ENCODE measurements around the gene CFAP97D1. TPM values are rescaled to one million over a fixed set of nuclear protein-coding genes. Genes with fewer than 3 reads are reported as not detected.

The CFAP97D1 gene
- total and polyA plus RNA-seq, 2 donors (not counting 1 experiment from before 2014, with no cell fraction given): 0.01 TPM; not detected in 1

DNA sequence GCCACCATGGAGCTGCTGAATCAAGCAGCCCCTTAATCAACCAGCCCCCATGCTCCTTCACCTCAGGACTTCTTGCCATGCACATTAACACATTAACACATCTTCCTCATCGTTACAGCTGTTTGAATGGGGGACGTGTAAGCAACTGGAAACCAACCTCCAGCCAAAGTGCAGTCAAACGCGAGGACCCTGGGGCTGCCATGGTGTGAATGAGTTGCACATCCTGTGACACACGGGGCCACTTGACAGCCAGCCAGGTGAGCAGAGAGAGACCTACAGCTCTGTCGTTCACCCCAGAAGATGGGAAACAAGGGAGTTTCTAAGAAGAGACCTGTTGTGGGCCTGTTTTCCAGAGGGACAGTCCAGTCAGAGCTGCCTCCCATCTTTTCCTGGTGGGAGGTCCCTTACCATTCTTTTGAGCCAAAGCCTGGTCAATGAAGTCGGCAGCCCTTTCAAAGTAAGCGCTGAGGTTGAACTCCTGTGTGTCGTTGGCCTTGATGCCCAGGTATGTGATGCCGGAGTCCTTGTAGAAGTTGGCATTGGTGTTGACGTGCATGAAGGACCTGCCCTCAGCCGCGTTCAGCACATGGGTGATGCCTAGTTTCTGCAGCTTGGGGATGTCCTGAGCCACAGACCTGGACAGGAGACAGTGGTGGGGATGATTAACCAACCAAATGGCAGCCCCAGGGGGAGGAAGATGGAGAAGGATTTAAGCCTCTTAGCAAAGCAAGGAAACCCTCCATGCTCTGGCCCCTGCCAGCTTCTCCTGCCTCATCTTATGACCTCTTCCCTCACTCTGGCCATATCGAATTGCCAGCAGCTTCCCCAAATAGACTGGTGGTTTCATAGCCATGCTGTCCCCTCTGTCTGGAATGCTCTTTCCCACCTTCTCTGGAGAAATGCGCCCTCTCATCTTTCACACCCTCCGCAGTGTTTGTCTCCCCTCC, 5.7 kb upstream of the CFAP97D1 start:
- no peak overlapping the region for H3K4me3 ChIP-seq (ENCODE audit: control extremely low read depth in 1 of 5, extremely low read depth in 1 of 5, insufficient read depth in 1 of 5, low read depth in 2 of 5, low read length in 4 of 5)
- intact Hi-C loops (cut with micrococcal nuclease): no loop called here
- WGBS (ENCODE audit: insufficient coverage): 97% methylated on average over 14 of the region's 16 CpGs
- no peak overlapping the region for H3K4me3 Mint-ChIP-seq
- no peak for TF ChIP-seq EZH2 (IDR thresholded peaks at IDR 0.05; ENCODE audit: borderline replicate concordance, insufficient read depth, low read depth, low read length, poor library complexity, severe bottlenecking)
- TF ChIP-seq, protein P1, sequence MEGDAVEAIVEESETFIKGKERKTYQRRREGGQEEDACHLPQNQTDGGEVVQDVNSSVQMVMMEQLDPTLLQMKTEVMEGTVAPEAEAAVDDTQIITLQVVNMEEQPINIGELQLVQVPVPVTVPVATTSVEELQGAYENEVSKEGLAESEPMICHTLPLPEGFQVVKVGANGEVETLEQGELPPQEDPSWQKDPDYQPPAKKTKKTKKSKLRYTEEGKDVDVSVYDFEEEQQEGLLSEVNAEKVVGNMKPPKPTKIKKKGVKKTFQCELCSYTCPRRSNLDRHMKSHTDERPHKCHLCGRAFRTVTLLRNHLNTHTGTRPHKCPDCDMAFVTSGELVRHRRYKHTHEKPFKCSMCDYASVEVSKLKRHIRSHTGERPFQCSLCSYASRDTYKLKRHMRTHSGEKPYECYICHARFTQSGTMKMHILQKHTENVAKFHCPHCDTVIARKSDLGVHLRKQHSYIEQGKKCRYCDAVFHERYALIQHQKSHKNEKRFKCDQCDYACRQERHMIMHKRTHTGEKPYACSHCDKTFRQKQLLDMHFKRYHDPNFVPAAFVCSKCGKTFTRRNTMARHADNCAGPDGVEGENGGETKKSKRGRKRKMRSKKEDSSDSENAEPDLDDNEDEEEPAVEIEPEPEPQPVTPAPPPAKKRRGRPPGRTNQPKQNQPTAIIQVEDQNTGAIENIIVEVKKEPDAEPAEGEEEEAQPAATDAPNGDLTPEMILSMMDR (IDR thresholded peaks at IDR 0.05): no peak
- ATAC-seq (ENCODE audit: low read depth): no peak
- peaks cover 25 to 35% of the 10 kb centered on the region in 2 donors for H3K4me1 ChIP-seq (ENCODE audit: control insufficient read depth in 2 of 2, insufficient read depth in 2 of 2, low read length in 2 of 2)
- no peak overlapping the region for H3K27ac Mint-ChIP-seq
- H3K27ac ChIP-seq (ENCODE audit: low read length in 2 of 2): no peak overlapping the region
- no peak overlapping the region for H3K9ac ChIP-seq (ENCODE audit: low read length)
- no peaks in the 10 kb centered on the region for H4K20me1 ChIP-seq (ENCODE audit: control insufficient read depth, insufficient read depth, low read length, poor library complexity, severe bottlenecking)
- H3K9me3 Mint-ChIP-seq (ENCODE audit: insufficient read depth): no peaks in the 10 kb centered on the region
- H3K4me1 Mint-ChIP-seq: peaks cover 34% of the 10 kb centered on the region
- peaks cover 3% of the 10 kb centered on the region for H3K79me2 ChIP-seq (ENCODE audit: control insufficient read depth, insufficient read depth, low read length)
- H3K9me3 ChIP-seq (ENCODE audit: control extremely low read depth in 1 of 3, control insufficient read depth in 2 of 3, insufficient read depth in 1 of 3, low read length in 2 of 3): peaks cover 0 to 3% (median 0%) of the 10 kb centered on the region in 3 donors
- H3K27me3 ChIP-seq (replicated peaks in 1 of 4; ENCODE audit: control extremely low read depth in 1 of 4, control insufficient read depth in 3 of 4, insufficient read depth in 4 of 4, low read length in 3 of 4): peaks cover 0 to 4% (median 1%) of the 10 kb centered on the region in 4 experiments
- ChIA-PET POLR2A (no interaction called here), CTCF (interaction anchor here (1.8 kb wide), 1 partner anchor 9 kb away, joined by 9 read pairs; no protein-coding TSS in a partner anchor)
- no peak overlapping the region for H3K4me2 ChIP-seq (replicated peaks; ENCODE audit: low read depth, low read length, poor library complexity, severe bottlenecking)
- H3K27me3 Mint-ChIP-seq: no peaks in the 10 kb centered on the region
- H2AFZ ChIP-seq (ENCODE audit: insufficient read depth, low read depth, low read length, poor library complexity, severe bottlenecking): no peak overlapping the region
- DNase-seq: no peak
- H3K36me3 ChIP-seq (replicated peaks in 1 of 2; ENCODE audit: control extremely low read depth in 1 of 2, control insufficient read depth in 1 of 2, extremely low read depth in 1 of 2, insufficient read depth in 2 of 2, low read length in 1 of 2): peaks cover 0 to 7% of the 10 kb centered on the region in 2 experiments

Data from B cell (primary cell).